ENCODE data around the gene RBM44. TPM values are rescaled to one million over a fixed set of nuclear protein-coding genes. Genes with fewer than 3 reads are reported as not detected.

Gene RBM44
- total RNA-seq, 4 donors from 2014 or later = 0.89 to 4.1 (median 1.5) TPM

DNA sequence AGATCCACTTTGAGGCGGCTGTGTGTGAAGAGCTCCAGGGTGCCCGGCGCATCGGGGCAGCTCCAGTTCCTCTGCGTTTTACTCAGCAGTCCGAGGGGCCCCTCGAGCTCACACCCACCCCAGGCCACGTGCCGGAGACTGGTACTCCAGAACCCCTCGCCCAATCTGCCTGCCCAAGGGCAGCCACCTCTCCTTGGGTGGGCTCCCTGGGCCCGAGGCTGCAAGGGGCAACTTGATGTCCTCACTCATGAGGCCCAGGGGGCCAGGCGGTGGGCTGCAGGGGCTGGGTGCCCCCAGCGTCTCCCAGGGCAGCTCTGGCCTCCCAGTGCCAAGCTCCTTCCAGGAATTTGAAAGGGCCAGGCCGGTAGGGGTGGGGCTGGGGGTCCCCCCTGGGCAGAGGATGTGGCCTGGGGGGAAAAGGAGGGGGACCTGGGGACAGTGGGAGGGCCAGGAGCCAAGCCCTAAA lies 77.5 kb downstream of the RBM44 start:
- no peak for DNase-seq
- no peak for TF ChIP-seq POLR2A (IDR thresholded peaks at IDR 0.05)
- TF ChIP-seq, protein P1, sequence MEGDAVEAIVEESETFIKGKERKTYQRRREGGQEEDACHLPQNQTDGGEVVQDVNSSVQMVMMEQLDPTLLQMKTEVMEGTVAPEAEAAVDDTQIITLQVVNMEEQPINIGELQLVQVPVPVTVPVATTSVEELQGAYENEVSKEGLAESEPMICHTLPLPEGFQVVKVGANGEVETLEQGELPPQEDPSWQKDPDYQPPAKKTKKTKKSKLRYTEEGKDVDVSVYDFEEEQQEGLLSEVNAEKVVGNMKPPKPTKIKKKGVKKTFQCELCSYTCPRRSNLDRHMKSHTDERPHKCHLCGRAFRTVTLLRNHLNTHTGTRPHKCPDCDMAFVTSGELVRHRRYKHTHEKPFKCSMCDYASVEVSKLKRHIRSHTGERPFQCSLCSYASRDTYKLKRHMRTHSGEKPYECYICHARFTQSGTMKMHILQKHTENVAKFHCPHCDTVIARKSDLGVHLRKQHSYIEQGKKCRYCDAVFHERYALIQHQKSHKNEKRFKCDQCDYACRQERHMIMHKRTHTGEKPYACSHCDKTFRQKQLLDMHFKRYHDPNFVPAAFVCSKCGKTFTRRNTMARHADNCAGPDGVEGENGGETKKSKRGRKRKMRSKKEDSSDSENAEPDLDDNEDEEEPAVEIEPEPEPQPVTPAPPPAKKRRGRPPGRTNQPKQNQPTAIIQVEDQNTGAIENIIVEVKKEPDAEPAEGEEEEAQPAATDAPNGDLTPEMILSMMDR (IDR thresholded peaks at IDR 0.05) = no peak
- WGBS, 2 donors = 0 to 96% methylated on average over 1 to 12 of the region's 14 CpGs
- Histone ChIP-seq H3K27me3 (no peaks in the 10 kb centered on the region), H3K4me1 (no peaks in the 10 kb centered on the region), H3K4me3 (replicated peaks in 1 of 3) (no peak overlapping the region), H3K27ac (no peak overlapping the region), H3K9me3 (no peaks in the 10 kb centered on the region), H3K36me3 (no peaks in the 10 kb centered on the region)
- intact Hi-C loops (cut with DNase I) = no loop called here

DNA sequence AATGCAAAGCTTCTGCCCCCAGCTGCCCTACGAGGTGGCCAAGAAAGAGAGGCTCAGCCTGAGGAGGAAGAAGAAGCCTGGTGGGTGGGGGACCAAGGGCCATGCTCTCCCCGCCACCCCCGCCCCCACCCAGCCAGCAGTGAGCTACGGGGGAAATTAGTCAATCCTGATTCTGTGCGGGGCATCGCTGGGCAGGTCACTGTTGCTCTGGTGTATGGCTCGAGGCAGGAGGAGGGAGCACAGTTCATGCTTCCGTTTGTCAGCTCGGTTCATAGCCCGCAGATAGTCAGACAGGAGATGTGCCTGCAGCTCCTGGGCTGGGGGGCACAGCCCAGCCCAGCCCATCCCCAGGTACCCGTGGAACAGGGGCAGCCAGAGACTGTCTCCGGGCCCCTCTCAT lies 78.0 kb downstream of the RBM44 start:
- Histone ChIP-seq H3K9me3 (no peaks in the 10 kb centered on the region), H3K27ac (no peak overlapping the region), H3K4me3 (replicated peaks in 1 of 3) (no peak overlapping the region), H3K4me1 (no peaks in the 10 kb centered on the region), H3K36me3 (no peaks in the 10 kb centered on the region), H3K27me3 (no peaks in the 10 kb centered on the region)
- intact Hi-C loops (cut with DNase I) = no loop called here
- WGBS, 2 donors = 90 to 92% methylated on average over 8 of the region's 12 CpGs
- no peak for TF ChIP-seq POLR2A (IDR thresholded peaks at IDR 0.05)
- TF ChIP-seq, protein P1 (IDR thresholded peaks at IDR 0.05) = no peak
- DNase-seq = no peak

DNA sequence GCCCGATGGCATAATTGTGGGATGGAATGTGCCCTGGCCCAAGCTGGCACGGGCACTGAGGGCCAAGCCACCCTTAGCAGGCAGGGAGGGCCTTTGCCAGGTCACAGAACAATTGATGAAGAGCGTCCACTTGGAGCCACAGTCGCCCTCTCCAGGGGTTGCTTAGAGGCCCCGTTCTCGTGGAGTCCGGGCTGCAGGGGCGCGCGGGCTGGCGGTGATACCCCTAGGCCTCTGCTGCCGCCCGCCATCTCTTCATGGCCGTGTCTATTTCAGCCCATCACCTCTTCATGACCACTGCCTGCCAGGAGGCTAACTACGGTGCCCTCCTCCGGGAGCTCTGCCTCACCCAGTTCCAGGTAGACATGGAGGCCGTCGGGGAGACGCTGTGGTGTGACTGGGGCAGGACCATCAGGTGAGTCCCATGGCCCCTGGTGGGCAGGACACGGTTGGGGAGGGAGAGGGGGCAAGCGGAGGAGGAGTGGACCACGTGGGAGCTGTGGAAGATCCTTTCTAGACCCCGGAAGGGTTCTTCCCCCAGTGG lies 78.4 kb downstream of the RBM44 start:
- no peaks in the 10 kb centered on the region for H3K36me3 ChIP-seq
- no peak overlapping the region for H3K4me3 ChIP-seq (replicated peaks in 1 of 3)
- intact Hi-C loops (cut with DNase I) = no loop called here
- no peak for TF ChIP-seq POLR2A (IDR thresholded peaks at IDR 0.05)
- TF ChIP-seq, protein P1 (IDR thresholded peaks at IDR 0.05) = no peak
- no peak overlapping the region for H3K27ac ChIP-seq
- H3K27me3 ChIP-seq = no peaks in the 10 kb centered on the region
- 93 to 95% methylated on average over 20 to 21 of the region's 23 CpGs for WGBS, 2 donors
- H3K4me1 ChIP-seq = no peaks in the 10 kb centered on the region
- H3K9me3 ChIP-seq = no peaks in the 10 kb centered on the region
- no peak for DNase-seq

DNA sequence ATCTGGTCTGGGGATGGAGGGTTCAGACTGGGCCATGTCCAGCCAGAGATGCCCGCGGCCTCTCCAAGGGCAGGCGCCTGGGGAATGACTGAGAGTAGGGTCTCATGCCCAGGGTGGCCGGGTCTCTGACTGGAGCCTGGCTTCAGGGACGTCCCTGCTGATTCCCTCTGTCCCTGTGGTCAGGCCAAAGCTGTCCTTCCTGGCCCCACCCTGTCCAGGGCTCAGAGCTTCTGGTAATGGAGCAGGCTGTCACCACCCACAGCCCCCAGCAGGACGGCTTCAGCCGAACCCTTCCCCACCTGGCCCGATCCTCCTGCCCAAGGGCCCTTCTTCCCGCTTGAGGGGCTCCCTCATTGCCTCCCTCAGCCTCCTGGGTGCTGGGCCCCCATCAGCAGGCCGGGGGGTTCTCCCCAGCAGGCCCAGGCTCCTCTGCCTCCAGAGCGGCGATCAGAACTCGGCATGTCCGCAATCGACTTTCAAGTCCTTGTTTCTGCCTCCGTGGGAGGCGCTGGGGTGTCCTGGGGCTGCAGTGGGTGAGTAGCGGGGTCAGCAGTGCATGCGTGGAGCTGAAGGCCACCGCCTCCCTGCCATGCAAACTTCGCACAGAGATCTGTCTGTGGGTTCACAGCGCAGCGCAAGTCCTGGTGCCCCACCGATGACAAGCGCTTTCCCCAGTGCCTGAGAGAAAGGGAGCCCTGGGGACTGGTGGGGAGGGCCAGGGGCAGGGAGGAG lies 79.2 kb downstream of the RBM44 start:
- intact Hi-C loops (cut with DNase I) = no loop called here
- Histone ChIP-seq H3K27ac (no peak overlapping the region), H3K36me3 (no peaks in the 10 kb centered on the region), H3K4me3 (replicated peaks in 1 of 3) (no peak overlapping the region), H3K27me3 (no peaks in the 10 kb centered on the region), H3K9me3 (no peaks in the 10 kb centered on the region), H3K4me1 (no peaks in the 10 kb centered on the region)
- DNase-seq = no peak
- 88 to 92% methylated on average over 20 to 22 of the region's 25 CpGs for WGBS, 2 donors
- TF ChIP-seq, protein P1 (IDR thresholded peaks at IDR 0.05) = no peak
- no peak for TF ChIP-seq POLR2A (IDR thresholded peaks at IDR 0.05)

DNA sequence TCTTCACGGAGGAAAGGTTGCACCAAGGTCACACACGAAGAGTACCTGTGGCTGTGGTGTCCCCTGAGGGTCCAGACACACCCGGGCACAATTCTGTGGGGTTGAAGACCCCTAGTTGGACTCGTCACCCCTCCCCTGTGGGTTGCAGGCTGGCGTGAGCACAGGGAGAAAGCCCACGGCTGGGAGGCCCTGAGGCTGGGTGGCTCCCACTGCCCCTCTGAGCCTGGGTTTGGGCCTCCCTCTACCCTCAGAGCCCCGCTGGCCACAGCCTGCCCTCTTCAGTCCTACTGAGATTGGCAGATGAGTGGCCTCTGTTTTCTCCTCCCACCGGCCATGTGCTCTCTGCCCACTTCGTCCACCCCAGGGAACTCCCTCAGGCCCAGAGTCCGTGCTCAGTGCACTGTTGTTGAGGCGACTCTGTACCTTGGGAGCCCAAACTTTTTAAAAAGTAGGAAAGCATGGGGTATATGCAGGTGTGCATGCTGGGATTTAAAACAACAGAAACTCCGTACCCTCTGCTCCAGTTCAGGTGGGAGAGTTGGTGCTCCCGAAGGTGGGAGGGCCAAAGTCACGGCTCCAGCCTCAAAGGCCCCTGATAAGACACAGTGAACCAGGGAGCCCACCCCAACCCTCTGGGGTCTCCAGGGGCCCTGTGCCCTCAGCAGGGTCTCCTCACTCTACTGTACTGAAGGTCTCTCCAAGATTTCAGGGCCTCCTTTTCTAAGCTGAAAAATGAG lies 79.9 kb downstream of the RBM44 start:
- Histone ChIP-seq H3K9me3 (no peaks in the 10 kb centered on the region), H3K4me1 (no peaks in the 10 kb centered on the region), H3K36me3 (no peaks in the 10 kb centered on the region), H3K4me3 (replicated peaks in 1 of 3) (no peak overlapping the region), H3K27ac (no peak overlapping the region), H3K27me3 (no peaks in the 10 kb centered on the region)
- intact Hi-C loops (cut with DNase I) = no loop called here
- WGBS, 2 donors = 84 to 88% methylated on average over 10 to 13 of the region's 14 CpGs
- DNase-seq = no peak
- TF ChIP-seq POLR2A (IDR thresholded peaks at IDR 0.05) = no peak
- TF ChIP-seq, protein P1 (IDR thresholded peaks at IDR 0.05) = no peak
